Regular cardiac myocyte (primary cell): ENCODE results near the gene GSTP1. TPM values are rescaled to one million over a fixed set of nuclear protein-coding genes. Genes with fewer than 3 reads are reported as not detected.

Experiments used
- total RNA-seq: library from RNA; depleted of rRNA; stranded (reverse); fragments of >200 nt; gene quantifications from 2 replicates; pipeline ENCODE4 v1.2.3, GENCODE V29; 2014

The GSTP1 gene
- 709 and 1,193 TPM in 2 replicates for total RNA-seq

GRCh38 chr11:67583247-67584204, at the start of gene GSTP1:
Gene GSTP1 (plus strand): TSS chr11:67583812. CDS start chr11:67583844, 32 bp downstream.

GRCh38 chr11:67606492-67607295, 23.1 kb downstream of the GSTP1 start, which contains the start of gene NDUFV1:
Gene NDUFV1 (plus strand): TSS chr11:67606936. CDS start chr11:67607005, 69 bp downstream.

GRCh38 chr11:67629386-67630227, 46.0 kb downstream of the GSTP1 start, which contains the start of gene NUDT8:
Gene NUDT8 (minus strand): TSS chr11:67629937. CDS start chr11:67629911, 26 bp downstream.

Other genes with a start within 250 kb of the GSTP1 start
- gene POLD4, start 230.3 kb upstream of the GSTP1 start, total RNA-seq: 58.6 and 74.8 TPM in 2 replicates
- 3.4 and 7.1 TPM in 2 replicates for gene CLCF1, start 210.2 kb upstream of the GSTP1 start, total RNA-seq
- 3.3 and 6.2 TPM in 2 replicates for gene RAD9A, start 191.8 kb upstream of the GSTP1 start, total RNA-seq
- 87.7 and 243 TPM in 2 replicates for gene PPP1CA, start 182.0 kb upstream of the GSTP1 start, total RNA-seq
- not detected in 2 replicates for gene TBC1D10C, start 179.7 kb upstream of the GSTP1 start, total RNA-seq
- gene CARNS1, start 168.1 kb upstream of the GSTP1 start, total RNA-seq: 0.19 and 0.28 TPM in 2 replicates
- 29.6 and 50.6 TPM in 2 replicates for gene RPS6KB2, start 155.3 kb upstream of the GSTP1 start, total RNA-seq
- 0.19 and 0.28 TPM in 2 replicates for gene PTPRCAP, start 146.1 kb upstream of the GSTP1 start, total RNA-seq
- 90.7 and 149 TPM in 2 replicates for gene CORO1B, start 140.3 kb upstream of the GSTP1 start, total RNA-seq
- gene GPR152, start 131.1 kb upstream of the GSTP1 start, total RNA-seq: not detected in 2 replicates
- 0.28 and 0.38 TPM in 2 replicates for gene CABP4, start 128.5 kb upstream of the GSTP1 start, total RNA-seq
- gene TMEM134, start 114.6 kb upstream of the GSTP1 start, total RNA-seq: 20.3 and 30.7 TPM in 2 replicates
- gene AIP, start 100.8 kb upstream of the GSTP1 start, total RNA-seq: 69.1 and 75.7 TPM in 2 replicates
- 16.1 and 18.3 TPM in 2 replicates for gene PITPNM1, start 78.4 kb upstream of the GSTP1 start, total RNA-seq
- 16.6 and 20.9 TPM in 2 replicates for gene CDK2AP2, start 75.7 kb upstream of the GSTP1 start, total RNA-seq
- gene CABP2, start 60.4 kb upstream of the GSTP1 start, total RNA-seq: not detected in 2 replicates
- gene NDUFV1, start 23.1 kb downstream of the GSTP1 start, total RNA-seq: 142 and 188 TPM in 2 replicates
- 2.5 and 8.8 TPM in 2 replicates for gene NUDT8, start 46.1 kb downstream of the GSTP1 start, total RNA-seq
- not detected in 2 replicates for gene TBX10, start 56.0 kb downstream of the GSTP1 start, total RNA-seq
- gene ACY3, start 66.9 kb downstream of the GSTP1 start, total RNA-seq: not detected in 2 replicates
- not detected in 2 replicates for gene ALDH3B2, start 90.8 kb downstream of the GSTP1 start, total RNA-seq